HepG2 (cell line): ENCODE measurements around the gene DERL2. TPM values are rescaled to one million over a fixed set of nuclear protein-coding genes. Genes with fewer than 3 reads are reported as not detected.

Source experiments
- CAMTA2 ChIP-seq: sonication (generic); formaldehyde crosslinking; IDR thresholded peaks from 2 replicates; pipeline ENCODE4 v1.4.0; 2020; ENCODE audit warnings: mild to moderate bottlenecking, missing genetic modification reagents, borderline replicate concordance
- CHD4 ChIP-seq: fragments of 200-600 bp; sonication (generic); IDR thresholded peaks from 2 replicates; pipeline ENCODE4 v1.7.0; 2017; ENCODE audit warnings: mild to moderate bottlenecking, low read length, borderline replicate concordance
- FOXP1 ChIP-seq, 2 experiments: fragments of 450-650 bp in 1 of 2; IDR thresholded peaks; 2 replicates each; pipeline ENCODE4 v1.6.1; 2017 to 2018; ENCODE audit warnings: antibody characterized with exemption in 1 of 2
- HNRNPK ChIP-seq: fragments of 200-400 bp; formaldehyde crosslinking; IDR thresholded peaks from 2 replicates; pipeline ENCODE4 v1.6.1; 2018; ENCODE audit warnings: low read length, low read depth, moderate library complexity, mild to moderate bottlenecking; ENCODE audit not compliant: poor library complexity, severe bottlenecking
- HNRNPUL1 ChIP-seq: fragments of 200-400 bp; formaldehyde crosslinking; IDR thresholded peaks from 2 replicates; pipeline ENCODE4 v1.6.1; 2017; ENCODE audit warnings: low read depth, mild to moderate bottlenecking, low read length, moderate library complexity
- IKZF4 ChIP-seq: sonication (generic); formaldehyde crosslinking; IDR thresholded peaks from 2 replicates; pipeline ENCODE4 v1.5.1; 2020; ENCODE audit warnings: borderline replicate concordance, mild to moderate bottlenecking, low read depth, missing genetic modification reagents; ENCODE audit errors: not compliant biosample characterization
- NBN ChIP-seq: fragments of 450-650 bp; conservative IDR thresholded peaks from 2 replicates; pipeline ENCODE4 v1.6.1; 2017
- NCOR1 ChIP-seq: fragments of 200-600 bp; sonication (generic); IDR thresholded peaks from 2 replicates; pipeline ENCODE4 v1.7.0; 2017; ENCODE audit warnings: antibody characterized with exemption, low read length, borderline replicate concordance
- NR2F6 ChIP-seq, 2 experiments: IDR thresholded peaks; 2 replicates each; pipeline ENCODE4 v1.6.1; 2016; ENCODE audit warnings: antibody characterized with exemption in 1 of 2, mild to moderate bottlenecking in 1 of 2
- PAF1 ChIP-seq: IDR thresholded peaks from 2 replicates; pipeline ENCODE4 v1.6.1; 2016; ENCODE audit warnings: missing genetic modification reagents, missing compliant biosample characterization
- SMYD3 ChIP-seq: sonication (generic); formaldehyde crosslinking; IDR thresholded peaks from 2 replicates; pipeline ENCODE4 v1.8.1; 2023; ENCODE audit warnings: mild to moderate bottlenecking, missing genetic modification reagents
- STAG1 ChIP-seq: sonication (generic); formaldehyde crosslinking; IDR thresholded peaks from 2 replicates; pipeline ENCODE4 v1.4.0; 2020; ENCODE audit warnings: missing genetic modification reagents
- ZBTB38 ChIP-seq: sonication (generic); formaldehyde crosslinking; IDR thresholded peaks from 2 replicates; pipeline ENCODE4 v1.5.1; 2020; ENCODE audit warnings: mild to moderate bottlenecking, missing genetic modification reagents
- ZEB1 ChIP-seq: IDR thresholded peaks from 2 replicates; pipeline ENCODE4 v1.6.1; 2012; ENCODE audit warnings: mild to moderate bottlenecking, low read depth, inconsistent platforms; ENCODE audit not compliant: insufficient replicate concordance
- ZFX ChIP-seq: sonication (generic); formaldehyde crosslinking; IDR thresholded peaks from 2 replicates; pipeline ENCODE4 v1.4.0; 2020; ENCODE audit warnings: mild to moderate bottlenecking, low read depth, missing genetic modification reagents, moderate library complexity
- ZFY ChIP-seq: sonication (generic); formaldehyde crosslinking; IDR thresholded peaks from 2 replicates; pipeline ENCODE4 v1.4.0; 2020; ENCODE audit warnings: missing genetic modification reagents
- ZNF12 ChIP-seq: sonication (generic); formaldehyde crosslinking; IDR thresholded peaks from 2 replicates; pipeline ENCODE4 v1.5.0; 2020; ENCODE audit warnings: missing genetic modification reagents
- ZNF510 ChIP-seq: sonication (generic); formaldehyde crosslinking; IDR thresholded peaks from 2 replicates; pipeline ENCODE4 v1.4.0; 2020; ENCODE audit warnings: low read depth, mild to moderate bottlenecking, missing genetic modification reagents
- ZNF652 ChIP-seq: IDR thresholded peaks from 2 replicates; pipeline ENCODE4 v1.6.1; 2016; ENCODE audit warnings: low read depth, borderline replicate concordance
- ZNF710 ChIP-seq: sonication (generic); formaldehyde crosslinking; IDR thresholded peaks from 2 replicates; pipeline ENCODE4 v1.5.0; 2020; ENCODE audit warnings: mild to moderate bottlenecking, missing genetic modification reagents, borderline replicate concordance
- ZNF816 ChIP-seq: sonication (generic); formaldehyde crosslinking; IDR thresholded peaks from 2 replicates; pipeline ENCODE4 v1.8.0; 2022; ENCODE audit warnings: missing genetic modification reagents, mild to moderate bottlenecking, borderline replicate concordance
- ZSCAN12 ChIP-seq: sonication (generic); formaldehyde crosslinking; IDR thresholded peaks from 2 replicates; pipeline ENCODE4 v1.9.0; 2021; ENCODE audit warnings: mild to moderate bottlenecking, missing genetic modification reagents
- polyA plus RNA-seq, 8 experiments: library from polyadenylated mRNA; depleted of rRNA in 3 of 8; stranded (reverse) in 7 of 8; unstranded in 1 of 8; fragments of >200 nt; fragmentation: Illumina TruSeq in 4 of 8; extraction: Trizol in 4 of 8; gene quantifications; 2 replicates each; pipeline versions ENCODE4 v1.2.1 to v1.2.3, GENCODE V29; 2011 to 2016; ENCODE audit warnings: low read depth in 4 of 8, missing spikeins in 1 of 8, mixed read lengths in 1 of 8; ENCODE audit not compliant: insufficient read depth in 1 of 8
- total RNA-seq, 5 experiments: library from RNA; depleted of rRNA; stranded (reverse); fragments of >200 nt; fragmentation: Illumina TruSeq; extraction: Trizol; gene quantifications; 2 replicates each; pipeline ENCODE4 v1.2.3, GENCODE V29; 2016; ENCODE audit warnings: low read depth in 1 of 5
- TF ChIP-seq, protein P1 (sequence below): sonication (generic); formaldehyde crosslinking; IDR thresholded peaks from 2 replicates; pipeline ENCODE4 v1.4.0; 2020; ENCODE audit warnings: missing genetic modification reagents
- TF ChIP-seq, protein P2 (sequence below): sonication (generic); formaldehyde crosslinking; IDR thresholded peaks from 2 replicates; pipeline ENCODE4 v1.4.0; 2020; ENCODE audit warnings: missing genetic modification reagents, borderline replicate concordance

Gene DERL2
- total and polyA plus RNA-seq, 2 of the 13 experiments (the other 11 are each of a cell fraction or from before 2014, with no cell fraction given): 59.3 to 65.2 TPM

- TF ChIP-seq IKZF4 (no peak), SMYD3 (CRISPR knock-in tag) (no peak), NR2F6 (IDR thresholded peaks at IDR 0.05) (peak; percentile 36; the same call in 1 of the 2 replicates), NR2F6 (CRISPR knock-in tag; IDR thresholded peaks at IDR 0.05) (peak; percentile 82), ZNF816 (no peak), ZNF652 (no peak), ZBTB38 (CRISPR knock-in tag) (peak; percentile 52; the same call in 1 of the 2 replicates), PAF1 (no peak), ZNF510 (CRISPR knock-in tag) (no peak), ZNF12 (CRISPR knock-in tag) (no peak), ZFY (CRISPR knock-in tag) (no peak), ZNF710 (no peak), HNRNPK (no peak), NBN (no peak), STAG1 (CRISPR knock-in tag) (no peak), ZEB1 (peak; percentile 38), ZFX (CRISPR knock-in tag) (peak; percentile 67; the same call in 1 of the 2 replicates), CHD4 (no peak), FOXP1 (IDR thresholded peaks at IDR 0.05) (0 out of 2 replicates have a peak, but pooled peaks have one; percentile 21), FOXP1 (CRISPR knock-in tag; IDR thresholded peaks at IDR 0.05) (peak; percentile 67), HNRNPUL1 (no peak), NCOR1 (peak; percentile 59; the same call in 1 of the 2 replicates), ZSCAN12 (CRISPR knock-in tag) (no peak), CAMTA2 (no peak)
- TF ChIP-seq, protein P1, sequence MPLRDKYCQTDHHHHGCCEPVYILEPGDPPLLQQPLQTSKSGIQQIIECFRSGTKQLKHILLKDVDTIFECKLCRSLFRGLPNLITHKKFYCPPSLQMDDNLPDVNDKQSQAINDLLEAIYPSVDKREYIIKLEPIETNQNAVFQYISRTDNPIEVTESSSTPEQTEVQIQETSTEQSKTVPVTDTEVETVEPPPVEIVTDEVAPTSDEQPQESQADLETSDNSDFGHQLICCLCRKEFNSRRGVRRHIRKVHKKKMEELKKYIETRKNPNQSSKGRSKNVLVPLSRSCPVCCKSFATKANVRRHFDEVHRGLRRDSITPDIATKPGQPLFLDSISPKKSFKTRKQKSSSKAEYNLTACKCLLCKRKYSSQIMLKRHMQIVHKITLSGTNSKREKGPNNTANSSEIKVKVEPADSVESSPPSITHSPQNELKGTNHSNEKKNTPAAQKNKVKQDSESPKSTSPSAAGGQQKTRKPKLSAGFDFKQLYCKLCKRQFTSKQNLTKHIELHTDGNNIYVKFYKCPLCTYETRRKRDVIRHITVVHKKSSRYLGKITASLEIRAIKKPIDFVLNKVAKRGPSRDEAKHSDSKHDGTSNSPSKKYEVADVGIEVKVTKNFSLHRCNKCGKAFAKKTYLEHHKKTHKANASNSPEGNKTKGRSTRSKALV: no peak
- TF ChIP-seq, protein P2, sequence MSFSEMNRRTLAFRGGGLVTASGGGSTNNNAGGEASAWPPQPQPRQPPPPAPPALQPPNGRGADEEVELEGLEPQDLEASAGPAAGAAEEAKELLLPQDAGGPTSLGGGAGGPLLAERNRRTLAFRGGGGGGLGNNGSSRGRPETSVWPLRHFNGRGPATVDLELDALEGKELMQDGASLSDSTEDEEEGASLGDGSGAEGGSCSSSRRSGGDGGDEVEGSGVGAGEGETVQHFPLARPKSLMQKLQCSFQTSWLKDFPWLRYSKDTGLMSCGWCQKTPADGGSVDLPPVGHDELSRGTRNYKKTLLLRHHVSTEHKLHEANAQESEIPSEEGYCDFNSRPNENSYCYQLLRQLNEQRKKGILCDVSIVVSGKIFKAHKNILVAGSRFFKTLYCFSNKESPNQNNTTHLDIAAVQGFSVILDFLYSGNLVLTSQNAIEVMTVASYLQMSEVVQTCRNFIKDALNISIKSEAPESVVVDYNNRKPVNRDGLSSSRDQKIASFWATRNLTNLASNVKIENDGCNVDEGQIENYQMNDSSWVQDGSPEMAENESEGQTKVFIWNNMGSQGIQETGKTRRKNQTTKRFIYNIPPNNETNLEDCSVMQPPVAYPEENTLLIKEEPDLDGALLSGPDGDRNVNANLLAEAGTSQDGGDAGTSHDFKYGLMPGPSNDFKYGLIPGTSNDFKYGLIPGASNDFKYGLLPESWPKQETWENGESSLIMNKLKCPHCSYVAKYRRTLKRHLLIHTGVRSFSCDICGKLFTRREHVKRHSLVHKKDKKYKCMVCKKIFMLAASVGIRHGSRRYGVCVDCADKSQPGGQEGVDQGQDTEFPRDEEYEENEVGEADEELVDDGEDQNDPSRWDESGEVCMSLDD: no peak
These were observed 30.2 kb upstream of the DERL2 start (continued) for GRCh38 chr17:5516060-5516792.
